Liver (tissue), 3 donors: ENCODE results near the gene CBLC.
"Not testable (repeated sequence)": the region's sequence is repeated elsewhere in the genome, so short reads cannot be mapped to it uniquely, and the experiment has no call there.

ENCODE experiments used
- EGR1 ChIP-seq, 2 donors: IDR thresholded peaks; 2 replicates each; pipeline ENCODE4 v1.6.1; 2016 to 2018; ENCODE audit warnings: antibody characterized with exemption in 2 of 2, low read depth in 2 of 2
- JUND ChIP-seq, 2 donors: IDR thresholded peaks; 2 replicates each; pipeline ENCODE4 v1.6.1; 2016; ENCODE audit warnings: antibody characterized with exemption in 2 of 2
- RAD21 ChIP-seq, 2 donors: IDR thresholded peaks; 2 replicates each; pipeline ENCODE4 v1.6.1; 2016; ENCODE audit warnings: antibody characterized with exemption in 2 of 2, mild to moderate bottlenecking in 2 of 2
- TF ChIP-seq, protein P1 (sequence below): fragments of 150-350 bp; IDR thresholded peaks from 2 replicates; pipeline ENCODE4 v1.5.1; 2017; ENCODE audit warnings: improper control_type of control experiment, low read depth, low read length; ENCODE audit not compliant: missing input control
- TF ChIP-seq, protein P2 (sequence below): IDR thresholded peaks from 2 replicates; pipeline ENCODE4 v1.6.1; 2016; ENCODE audit warnings: antibody characterized with exemption
- donor health status: healthy.
- donor health status: healthy.

DNA sequence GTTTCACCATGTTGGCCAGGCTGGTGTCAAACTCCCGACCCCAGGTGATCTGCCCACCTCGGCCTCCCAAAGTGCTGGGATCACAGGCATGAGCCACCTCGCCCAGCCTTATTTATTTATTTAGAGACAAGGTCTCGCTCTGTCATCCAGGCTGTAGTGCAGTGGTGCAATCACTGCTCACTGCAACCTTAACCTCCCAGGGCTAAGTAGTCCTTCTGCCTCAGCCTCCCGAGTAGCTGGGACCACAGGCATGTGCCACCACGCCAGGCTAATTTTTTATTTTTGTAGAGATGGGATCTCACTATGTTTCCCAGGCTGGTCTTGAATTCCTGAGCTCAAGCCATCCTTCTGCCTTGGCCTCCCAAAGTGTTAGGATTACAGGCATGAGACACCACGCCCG is 56.7 kb downstream of the CBLC start:
- not testable (repeated sequence) for TF ChIP-seq EGR1 (IDR thresholded peaks at IDR 0.05; ENCODE audit: low read depth in 2 of 2); RAD21 (IDR thresholded peaks at IDR 0.05); JUND (IDR thresholded peaks at IDR 0.05)
- TF ChIP-seq, protein P1, sequence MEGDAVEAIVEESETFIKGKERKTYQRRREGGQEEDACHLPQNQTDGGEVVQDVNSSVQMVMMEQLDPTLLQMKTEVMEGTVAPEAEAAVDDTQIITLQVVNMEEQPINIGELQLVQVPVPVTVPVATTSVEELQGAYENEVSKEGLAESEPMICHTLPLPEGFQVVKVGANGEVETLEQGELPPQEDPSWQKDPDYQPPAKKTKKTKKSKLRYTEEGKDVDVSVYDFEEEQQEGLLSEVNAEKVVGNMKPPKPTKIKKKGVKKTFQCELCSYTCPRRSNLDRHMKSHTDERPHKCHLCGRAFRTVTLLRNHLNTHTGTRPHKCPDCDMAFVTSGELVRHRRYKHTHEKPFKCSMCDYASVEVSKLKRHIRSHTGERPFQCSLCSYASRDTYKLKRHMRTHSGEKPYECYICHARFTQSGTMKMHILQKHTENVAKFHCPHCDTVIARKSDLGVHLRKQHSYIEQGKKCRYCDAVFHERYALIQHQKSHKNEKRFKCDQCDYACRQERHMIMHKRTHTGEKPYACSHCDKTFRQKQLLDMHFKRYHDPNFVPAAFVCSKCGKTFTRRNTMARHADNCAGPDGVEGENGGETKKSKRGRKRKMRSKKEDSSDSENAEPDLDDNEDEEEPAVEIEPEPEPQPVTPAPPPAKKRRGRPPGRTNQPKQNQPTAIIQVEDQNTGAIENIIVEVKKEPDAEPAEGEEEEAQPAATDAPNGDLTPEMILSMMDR, result not testable (repeated sequence)
- TF ChIP-seq, protein P2, sequence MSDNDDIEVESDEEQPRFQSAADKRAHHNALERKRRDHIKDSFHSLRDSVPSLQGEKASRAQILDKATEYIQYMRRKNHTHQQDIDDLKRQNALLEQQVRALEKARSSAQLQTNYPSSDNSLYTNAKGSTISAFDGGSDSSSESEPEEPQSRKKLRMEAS, result not testable (repeated sequence)
